Natural killer cell (primary cell): Measurements from ENCODE around the gene EGFR. TPM values are rescaled to one million over a fixed set of nuclear protein-coding genes. Genes with fewer than 3 reads are reported as not detected.

Source experiments
- ATAC-seq, 3 donors: fragments of 150-1000 bp in 2 of 3; fragments of 200-7000 bp in 1 of 3; cut with Tn5 transposase; 1 replicate in 1 of 3; 2 replicates in 2 of 3; pipeline ENCODE4 v1.10.0; 2021; ENCODE audit warnings: mild to moderate bottlenecking in 2 of 3, moderate library complexity in 2 of 3
- DNase-seq, 2 donors: peaks; one replicate each; pipeline versions ENCODE4 v3.0.0 to v3.0.0-alpha.2; 2013 to 2021; ENCODE audit warnings: mixed read lengths in 1 of 2
- H3K27ac ChIP-seq: one replicate; pipeline ENCODE4 v1.5.1; 2013; ENCODE audit warnings: mild to moderate bottlenecking, low read length
- H3K27me3 ChIP-seq: one replicate; pipeline ENCODE4 v1.6.1; 2013; ENCODE audit warnings: low read length; ENCODE audit not compliant: control insufficient read depth, insufficient read depth
- H3K36me3 ChIP-seq: one replicate; pipeline ENCODE4 v1.6.1; 2013; ENCODE audit warnings: low read length; ENCODE audit not compliant: control insufficient read depth, insufficient read depth
- H3K4me1 ChIP-seq: one replicate; pipeline ENCODE4 v1.6.1; 2013; ENCODE audit warnings: low read length; ENCODE audit not compliant: control insufficient read depth, insufficient read depth
- H3K4me3 ChIP-seq: one replicate; pipeline ENCODE4 v1.5.1; 2013; ENCODE audit warnings: low read length
- H3K9me3 ChIP-seq: one replicate; pipeline ENCODE4 v1.6.1; 2013; ENCODE audit warnings: low read length; ENCODE audit not compliant: control insufficient read depth, insufficient read depth
- H3K27ac Mint-ChIP-seq, 2 donors: one replicate each; pipeline ENCODE4 v1.8.0; 2022; ENCODE audit warnings: mild to moderate bottlenecking in 2 of 2, mixed read lengths in 2 of 2, moderate library complexity in 1 of 2
- H3K27me3 Mint-ChIP-seq, 2 donors: one replicate each; pipeline ENCODE4 v1.8.0; 2022; ENCODE audit warnings: low read depth in 2 of 2, mixed read lengths in 2 of 2
- H3K36me3 Mint-ChIP-seq: one replicate; pipeline ENCODE4 v1.8.0; 2022; ENCODE audit warnings: mixed read lengths
- H3K4me1 Mint-ChIP-seq, 2 donors: one replicate each; pipeline ENCODE4 v1.8.0; 2022; ENCODE audit warnings: mixed read lengths in 2 of 2
- H3K4me3 Mint-ChIP-seq: one replicate; pipeline ENCODE4 v1.8.0; 2022; ENCODE audit warnings: mild to moderate bottlenecking, moderate library complexity, mixed read lengths
- H3K9me3 Mint-ChIP-seq, 2 donors: one replicate each; pipeline ENCODE4 v1.8.0; 2022; ENCODE audit warnings: mixed read lengths in 2 of 2
- CTCF ChIP-seq: fragments of 200-600 bp; IDR thresholded peaks from one replicate; pipeline ENCODE4 v1.8.0; 2022; ENCODE audit warnings: antibody characterized with exemption
- WGBS: methylation state at CpG from one replicate; pipeline ENCODE4 v1.1.7; 2013; ENCODE audit warnings: missing lambda C conversion rate; ENCODE audit not compliant: insufficient coverage; 5-methylcytosine and 5-hydroxymethylcytosine counted together
- intact Hi-C: fragments of 100-400 bp; cut with micrococcal nuclease; formaldehyde crosslinking; loops from one replicate; pipeline ENCODE4 v1.14.2; 2022
- total RNA-seq, 4 donors: library from RNA; stranded (reverse); fragments of 120-200 nt in 1 of 4; gene quantifications; one replicate each; pipeline versions ENCODE4 v1.2.3 to v1.2.4, GENCODE V29; 2013 to 2022

Gene EGFR
- total RNA-seq, 3 donors from 2014 or later (not counting 1 experiment from before 2014, with no cell fraction given), result not detected

- peaks cover 0 to 2% of the 10 kb centered on the region in 2 donors for H3K27me3 Mint-ChIP-seq
- no peak for DNase-seq
- peaks cover 0 to 13% of the 10 kb centered on the region in 2 donors for H3K4me1 Mint-ChIP-seq
- Histone ChIP-seq H3K27me3 (no peaks in the 10 kb centered on the region), H3K36me3 (no peaks in the 10 kb centered on the region), H3K4me1 (peaks cover 4% of the 10 kb centered on the region), H3K9me3 (no peaks in the 10 kb centered on the region), H3K27ac (no peak overlapping the region), H3K4me3 (no peak overlapping the region)
- intact Hi-C loops, result no loop called here
- TF ChIP-seq CTCF, result no peak
- H3K36me3 Mint-ChIP-seq, result no peaks in the 10 kb centered on the region
- ATAC-seq, result no peak
- no peak overlapping the region for H3K27ac Mint-ChIP-seq
- no peak overlapping the region for H3K4me3 Mint-ChIP-seq
- H3K9me3 Mint-ChIP-seq, result no peaks in the 10 kb centered on the region
These were observed 61.3 kb downstream of the EGFR start for GRCh38 chr7:55080000-55080623.

- Histone ChIP-seq H3K4me1 (peaks cover 14% of the 10 kb centered on the region), H3K36me3 (no peaks in the 10 kb centered on the region), H3K9me3 (no peaks in the 10 kb centered on the region), H3K4me3 (no peak overlapping the region), H3K27me3 (no peaks in the 10 kb centered on the region), H3K27ac (no peak overlapping the region)
- DNase-seq, result no peak
- 71% methylated on average over 7 of the region's 7 CpGs for WGBS
- H3K27me3 Mint-ChIP-seq, result peaks cover 0 to 2% of the 10 kb centered on the region in 2 donors
- no peaks in the 10 kb centered on the region for H3K36me3 Mint-ChIP-seq
- no peak overlapping the region for H3K27ac Mint-ChIP-seq
- no peak overlapping the region for H3K4me3 Mint-ChIP-seq
- intact Hi-C loops, result no loop called here
- H3K4me1 Mint-ChIP-seq, result peaks cover 3 to 19% of the 10 kb centered on the region in 2 donors
- no peaks in the 10 kb centered on the region for H3K9me3 Mint-ChIP-seq
- TF ChIP-seq CTCF, result no peak
- no peak for ATAC-seq
These were observed 62.3 kb downstream of the EGFR start for GRCh38 chr7:55081068-55081467.

- H3K27ac Mint-ChIP-seq, result no peak overlapping the region
- peaks cover 9 to 25% of the 10 kb centered on the region in 2 donors for H3K4me1 Mint-ChIP-seq
- DNase-seq, result no peak
- H3K4me3 Mint-ChIP-seq, result no peak overlapping the region
- H3K9me3 Mint-ChIP-seq, result no peaks in the 10 kb centered on the region
- peaks cover 0 to 2% of the 10 kb centered on the region in 2 donors for H3K27me3 Mint-ChIP-seq
- Histone ChIP-seq H3K4me3 (no peak overlapping the region), H3K9me3 (no peaks in the 10 kb centered on the region), H3K27ac (no peak overlapping the region), H3K4me1 (peaks cover 19% of the 10 kb centered on the region), H3K27me3 (no peaks in the 10 kb centered on the region), H3K36me3 (no peaks in the 10 kb centered on the region)
- intact Hi-C loops, result no loop called here
- ATAC-seq, result no peak
- 73% methylated on average over 4 of the region's 7 CpGs for WGBS
- no peak for TF ChIP-seq CTCF
- H3K36me3 Mint-ChIP-seq, result no peaks in the 10 kb centered on the region
These were observed 62.8 kb downstream of the EGFR start for GRCh38 chr7:55081472-55082227.
